Trophoblast cell (in vitro differentiated cells and primary cell): ENCODE results near the gene STAMBPL1.
A peak's percentile ranks its signal among the peaks of the same experiment; 100 is the strongest.

Source experiments
- DNase-seq, 2 donors: peaks; one replicate each; pipeline ENCODE4 v3.0.0-alpha.2; 2016
- H2AFZ ChIP-seq: 2 replicates; pipeline ENCODE4 v1.6.1; 2013; ENCODE audit warnings: low read length, moderate library complexity, mild to moderate bottlenecking; ENCODE audit not compliant: insufficient read depth, poor library complexity
- H2AK5ac ChIP-seq: 2 replicates; pipeline ENCODE4 v1.6.1; 2013; ENCODE audit warnings: mild to moderate bottlenecking, low read length
- H2BK120ac ChIP-seq: 2 replicates; pipeline ENCODE4 v1.6.1; 2013; ENCODE audit warnings: low read length, mild to moderate bottlenecking, moderate library complexity; ENCODE audit not compliant: insufficient read depth, poor library complexity
- H2BK12ac ChIP-seq: 2 replicates; pipeline ENCODE4 v1.6.1; 2013; ENCODE audit warnings: mild to moderate bottlenecking, low read length, moderate library complexity
- H2BK5ac ChIP-seq: 2 replicates; pipeline ENCODE4 v1.6.1; 2013; ENCODE audit warnings: low read length, low read depth, moderate library complexity, mild to moderate bottlenecking; ENCODE audit not compliant: poor library complexity
- H3K14ac ChIP-seq: 2 replicates; pipeline ENCODE4 v1.6.1; 2013; ENCODE audit warnings: mild to moderate bottlenecking, low read length
- H3K18ac ChIP-seq: 2 replicates; pipeline ENCODE4 v1.6.1; 2013; ENCODE audit warnings: mild to moderate bottlenecking, low read length
- H3K23ac ChIP-seq: 2 replicates; pipeline ENCODE4 v1.6.1; 2013; ENCODE audit warnings: low read length
- H3K27ac ChIP-seq: 2 replicates; pipeline ENCODE4 v1.5.1; 2013; ENCODE audit warnings: low read depth, mild to moderate bottlenecking, inconsistent platforms, low read length, moderate library complexity
- H3K27me3 ChIP-seq: 2 replicates; pipeline ENCODE4 v1.6.1; 2013; ENCODE audit warnings: inconsistent platforms, mild to moderate bottlenecking, low read length, moderate library complexity; ENCODE audit not compliant: insufficient read depth
- H3K36me3 ChIP-seq, 2 experiments: 1 replicate in 1 of 2; 2 replicates in 1 of 2; pipeline ENCODE4 v1.6.1; 2013; ENCODE audit warnings: low read length in 2 of 2, mild to moderate bottlenecking in 2 of 2, moderate library complexity in 1 of 2; ENCODE audit not compliant: insufficient read depth in 2 of 2, control insufficient read depth in 1 of 2
- H3K4ac ChIP-seq: 2 replicates; pipeline ENCODE4 v1.6.1; 2013; ENCODE audit warnings: low read depth, mild to moderate bottlenecking, low read length, moderate library complexity
- H3K4me1 ChIP-seq, 2 experiments: 1 replicate in 1 of 2; 2 replicates in 1 of 2; pipeline ENCODE4 v1.6.1; 2013; ENCODE audit warnings: low read length in 2 of 2, mild to moderate bottlenecking in 2 of 2, moderate library complexity in 1 of 2; ENCODE audit not compliant: insufficient read depth in 2 of 2, control insufficient read depth in 1 of 2
- H3K4me2 ChIP-seq: 2 replicates; pipeline ENCODE4 v1.6.1; 2013; ENCODE audit warnings: inconsistent platforms, mild to moderate bottlenecking, low read length, moderate library complexity
- H3K4me3 ChIP-seq: 2 replicates; pipeline ENCODE4 v1.5.1; 2013; ENCODE audit warnings: mild to moderate bottlenecking, low read depth, low read length, inconsistent platforms
- H3K79me1 ChIP-seq: one replicate; pipeline ENCODE4 v1.6.1; 2013; ENCODE audit warnings: low read length
- H3K79me2 ChIP-seq: 2 replicates; pipeline ENCODE4 v1.6.1; 2013; ENCODE audit warnings: low read length, mild to moderate bottlenecking; ENCODE audit not compliant: control insufficient read depth, insufficient read depth, poor library complexity
- H3K9ac ChIP-seq: 2 replicates; pipeline ENCODE4 v1.6.1; 2013; ENCODE audit warnings: mild to moderate bottlenecking, low read length
- H3K9me3 ChIP-seq: 2 replicates; pipeline ENCODE4 v1.6.1; 2013; ENCODE audit warnings: low read depth, mild to moderate bottlenecking, control low read depth, inconsistent platforms, low read length; ENCODE audit not compliant: insufficient read depth
- H4K12ac ChIP-seq: 2 replicates; pipeline ENCODE4 v1.6.1; 2013; ENCODE audit warnings: low read depth, mild to moderate bottlenecking, low read length, moderate library complexity
- H4K8ac ChIP-seq: 2 replicates; pipeline ENCODE4 v1.6.1; 2013; ENCODE audit warnings: low read depth, mild to moderate bottlenecking, low read length, moderate library complexity
- H4K91ac ChIP-seq: one replicate; pipeline ENCODE4 v1.6.1; 2013; ENCODE audit warnings: low read depth, mild to moderate bottlenecking, low read length, moderate library complexity
- WGBS: extraction: QIAGEN DNeasy Blood & Tissue Kit; methylation state at CpG from one replicate; pipeline ENCODE4 v1.1.7; 2013; ENCODE audit warnings: missing lambda C conversion rate; ENCODE audit not compliant: insufficient read length, insufficient coverage; ENCODE audit errors: extremely low coverage; 5-methylcytosine and 5-hydroxymethylcytosine counted together

The STAMBPL1 gene

GRCh38 chr10:88896994-88897853, 17.2 kb downstream of the STAMBPL1 start:
- no CpG with 5 or more reads among the region's 8 CpGs for WGBS
- no peak overlapping the region for H2BK5ac ChIP-seq

GRCh38 chr10:88898727-88899126, 18.7 kb downstream of the STAMBPL1 start:
- no CpG with 5 or more reads among the region's 3 CpGs for WGBS
- H2BK5ac ChIP-seq, result no peak overlapping the region

More at GRCh38 chr10:88896994-88897853, 17.2 kb downstream of the STAMBPL1 start:
- H2BK12ac ChIP-seq, result no peak overlapping the region
- no peak overlapping the region for H2AK5ac ChIP-seq
- no peak overlapping the region for H3K27ac ChIP-seq
- H3K9ac ChIP-seq, result no peak overlapping the region
- H4K8ac ChIP-seq, result no peak overlapping the region
- no peaks in the 10 kb centered on the region for H3K36me3 ChIP-seq
- H2AFZ ChIP-seq, result no peak overlapping the region
- H3K9me3 ChIP-seq, result no peaks in the 10 kb centered on the region
- no peak overlapping the region for H3K4me3 ChIP-seq
- H3K4me2 ChIP-seq, result no peak overlapping the region
- H4K91ac ChIP-seq, result no peak overlapping the region
- no peak overlapping the region for H3K14ac ChIP-seq
- no peak overlapping the region for H2BK120ac ChIP-seq
- H3K27me3 ChIP-seq, result no peaks in the 10 kb centered on the region
- H3K79me1 ChIP-seq, result no peaks in the 10 kb centered on the region
- no peak overlapping the region for H3K4ac ChIP-seq
- no peak overlapping the region for H3K23ac ChIP-seq
- no peak overlapping the region for H4K12ac ChIP-seq
- DNase-seq, result peak in 1 of 2 donors; percentile 52
- H3K18ac ChIP-seq, result no peak overlapping the region
- H3K4me1 ChIP-seq, result peaks cover 3 to 8% of the 10 kb centered on the region in 2 experiments
- H3K79me2 ChIP-seq, result no peaks in the 10 kb centered on the region

GRCh38 chr10:88899886-88900285, 19.8 kb downstream of the STAMBPL1 start:
- Histone ChIP-seq H3K23ac (no peak overlapping the region), H2BK120ac (no peak overlapping the region), H3K4me3 (no peak overlapping the region), H3K4ac (no peak overlapping the region), H4K91ac (no peak overlapping the region), H3K27ac (no peak overlapping the region), H3K79me1 (no peaks in the 10 kb centered on the region), H3K4me1 (peaks cover 3 to 8% of the 10 kb centered on the region in 2 experiments), H3K4me2 (no peak overlapping the region), H2BK12ac (no peak overlapping the region), H3K9me3 (no peaks in the 10 kb centered on the region), H2BK5ac (no peak overlapping the region), H4K12ac (no peak overlapping the region), H3K18ac (no peak overlapping the region), H2AK5ac (no peak overlapping the region), H3K9ac (no peak overlapping the region), H3K79me2 (no peaks in the 10 kb centered on the region), H3K27me3 (no peaks in the 10 kb centered on the region), H4K8ac (no peak overlapping the region), H3K14ac (no peak overlapping the region), H2AFZ (no peak overlapping the region), H3K36me3 (no peaks in the 10 kb centered on the region)
- no peak for DNase-seq
- WGBS, result no CpG with 5 or more reads among the region's 2 CpGs

More at GRCh38 chr10:88898727-88899126, 18.7 kb downstream of the STAMBPL1 start:
- H2BK12ac ChIP-seq, result no peak overlapping the region
- H3K18ac ChIP-seq, result no peak overlapping the region
- no peak overlapping the region for H4K91ac ChIP-seq
- no peaks in the 10 kb centered on the region for H3K9me3 ChIP-seq
- no peak overlapping the region for H4K8ac ChIP-seq
- no peak for DNase-seq
- H3K4ac ChIP-seq, result no peak overlapping the region
- H3K79me1 ChIP-seq, result no peaks in the 10 kb centered on the region
- H4K12ac ChIP-seq, result no peak overlapping the region
- no peaks in the 10 kb centered on the region for H3K27me3 ChIP-seq
- no peak overlapping the region for H2AFZ ChIP-seq
- H3K9ac ChIP-seq, result no peak overlapping the region
- no peaks in the 10 kb centered on the region for H3K79me2 ChIP-seq
- no peak overlapping the region for H3K27ac ChIP-seq
- H3K4me3 ChIP-seq, result no peak overlapping the region
- H3K4me2 ChIP-seq, result no peak overlapping the region
- H2BK120ac ChIP-seq, result no peak overlapping the region
- no peak overlapping the region for H3K14ac ChIP-seq
- H3K4me1 ChIP-seq, result peaks cover 3 to 8% of the 10 kb centered on the region in 2 experiments
- no peak overlapping the region for H3K23ac ChIP-seq
- no peak overlapping the region for H2AK5ac ChIP-seq
- no peaks in the 10 kb centered on the region for H3K36me3 ChIP-seq

- Histone ChIP-seq H2BK12ac (no peak overlapping the region), H3K14ac (no peak overlapping the region), H3K4me2 (no peak overlapping the region), H2AK5ac (no peak overlapping the region), H2BK120ac (no peak overlapping the region), H3K27ac (no peak overlapping the region), H3K79me1 (no peaks in the 10 kb centered on the region), H3K4me1 (peaks cover 3 to 8% of the 10 kb centered on the region in 2 experiments), H3K79me2 (no peaks in the 10 kb centered on the region), H3K27me3 (no peaks in the 10 kb centered on the region), H3K36me3 (no peaks in the 10 kb centered on the region), H3K23ac (no peak overlapping the region), H2BK5ac (no peak overlapping the region), H3K18ac (no peak overlapping the region), H3K4me3 (no peak overlapping the region), H3K9me3 (no peaks in the 10 kb centered on the region), H2AFZ (no peak overlapping the region), H3K4ac (no peak overlapping the region), H4K91ac (no peak overlapping the region), H3K9ac (no peak overlapping the region), H4K8ac (no peak overlapping the region), H4K12ac (no peak overlapping the region)
- WGBS, result no CpG with 5 or more reads among the region's 1 CpG
- DNase-seq, result peak in 1 of 2 donors; percentile 27
Observed at GRCh38 chr10:88901206-88901983, 21.4 kb downstream of the STAMBPL1 start.
